Naive thymus-derived CD4-positive, alpha-beta T cell (primary cell): Measurements from ENCODE around the gene TRPV6. TPM values are rescaled to one million over a fixed set of nuclear protein-coding genes. Genes with fewer than 3 reads are reported as not detected.

Source experiments
- ATAC-seq: fragments of 150-1000 bp; cut with Tn5 transposase; 2 replicates; pipeline ENCODE4 v1.10.0; 2021; ENCODE audit warnings: mild to moderate bottlenecking, moderate library complexity
- CTCF ChIA-PET: fragments of 350-600 bp; sonication (Branson Sonifier 250); formaldehyde crosslinking; loops from one replicate; lab custom pipeline; 2021; ENCODE audit warnings: antibody characterized with exemption; lab: Charles Lee
- POLR2A ChIA-PET: fragments of 350-600 bp; sonication (Branson Sonifier 250); formaldehyde crosslinking; loops from one replicate; lab custom pipeline; 2021; ENCODE audit warnings: antibody characterized with exemption, inconsistent platforms; lab: Charles Lee
- DNase-seq, 9 donors: peaks; one replicate each; pipeline versions ENCODE4 v3.0.0 to v3.0.0-alpha.2; 2020 to 2022; ENCODE audit warnings: mixed read lengths in 1 of 9
- H3K27ac ChIP-seq: one replicate; pipeline ENCODE4 v1.7.0; 2013; ENCODE audit warnings: mild to moderate bottlenecking, low read depth, low read length, moderate library complexity
- H3K27me3 ChIP-seq, 2 donors: one replicate each; pipeline ENCODE4 v1.7.0; 2013; ENCODE audit warnings: low read length in 2 of 2, mild to moderate bottlenecking in 2 of 2, moderate library complexity in 2 of 2; ENCODE audit not compliant: control insufficient read depth in 2 of 2, insufficient read depth in 2 of 2
- H3K36me3 ChIP-seq, 3 experiments: 1 replicate in 2 of 3; 2 replicates in 1 of 3; pipeline ENCODE4 v1.7.0; 2013; ENCODE audit warnings: low read length in 3 of 3, mild to moderate bottlenecking in 3 of 3, moderate library complexity in 1 of 3; ENCODE audit not compliant: insufficient read depth in 3 of 3, control insufficient read depth in 2 of 3
- H3K4me1 ChIP-seq, 2 donors: one replicate each; pipeline ENCODE4 v1.7.0; 2013; ENCODE audit warnings: low read length in 2 of 2, mild to moderate bottlenecking in 2 of 2, moderate library complexity in 1 of 2; ENCODE audit not compliant: control insufficient read depth in 2 of 2, insufficient read depth in 2 of 2
- H3K4me3 ChIP-seq: 2 replicates; pipeline ENCODE4 v1.7.0; 2013; ENCODE audit warnings: mild to moderate bottlenecking, low read length
- H3K9me3 ChIP-seq, 3 experiments: 1 replicate in 2 of 3; 2 replicates in 1 of 3; pipeline ENCODE4 v1.7.0; 2013; ENCODE audit warnings: low read length in 3 of 3; ENCODE audit not compliant: control insufficient read depth in 2 of 3
- H3K27ac Mint-ChIP-seq, 9 donors: one replicate each; pipeline ENCODE4 v1.8.0; 2020 to 2022; ENCODE audit warnings: mixed read lengths in 9 of 9, mild to moderate bottlenecking in 8 of 9, moderate library complexity in 5 of 9, inconsistent platforms in 2 of 9
- H3K27me3 Mint-ChIP-seq, 5 donors: one replicate each; pipeline ENCODE4 v1.8.0; 2021 to 2022; ENCODE audit warnings: mixed read lengths in 5 of 5, mild to moderate bottlenecking in 1 of 5
- H3K36me3 Mint-ChIP-seq, 5 donors: one replicate each; pipeline ENCODE4 v1.8.0; 2020 to 2022; ENCODE audit warnings: mixed read lengths in 5 of 5, mild to moderate bottlenecking in 3 of 5, inconsistent platforms in 1 of 5
- H3K4me1 Mint-ChIP-seq, 7 donors: one replicate each; pipeline ENCODE4 v1.8.0; 2020 to 2022; ENCODE audit warnings: mixed read lengths in 7 of 7, mild to moderate bottlenecking in 3 of 7, inconsistent platforms in 1 of 7
- H3K4me3 Mint-ChIP-seq, 10 donors: one replicate each; pipeline ENCODE4 v1.8.0; 2020 to 2022; ENCODE audit warnings: mild to moderate bottlenecking in 10 of 10, mixed read lengths in 10 of 10, moderate library complexity in 6 of 10, inconsistent platforms in 2 of 10
- H3K9me3 Mint-ChIP-seq, 11 donors: one replicate each; pipeline ENCODE4 v1.8.0; 2020 to 2022; ENCODE audit warnings: mixed read lengths in 11 of 11, mild to moderate bottlenecking in 4 of 11, inconsistent platforms in 1 of 11, moderate library complexity in 1 of 11
- intact Hi-C, 2 donors: fragments of 100-400 bp; cut with micrococcal nuclease; formaldehyde crosslinking; loops; one replicate each; pipeline ENCODE4 v1.15.1; 2023
- polyA plus RNA-seq, 2 donors: library from polyadenylated mRNA; unstranded; fragments of 300-500 nt; fragmentation: Illumina TruSeq; gene quantifications; one replicate each; pipeline ENCODE4 v1.2.3, GENCODE V29; 2021
- total RNA-seq, 6 experiments: library from RNA in 5 of 6; stranded (reverse) in 5 of 6; gene quantifications; 1 replicate in 5 of 6; 2 replicates in 1 of 6; pipeline ENCODE4 v1.2.3 and lab custom pipeline; 2021 to 2026

Gene TRPV6
- total and polyA plus RNA-seq, 7 experiments from 2014 or later: 0.05 TPM; not detected in 6

GRCh38 chr7:142927949-142928348 is 42.4 kb upstream of the TRPV6 start:
- intact Hi-C loops: no loop called here
- H3K36me3 Mint-ChIP-seq: no peaks in the 10 kb centered on the region
- no peak overlapping the region for H3K4me3 ChIP-seq
- no peak for ATAC-seq
- no peaks in the 10 kb centered on the region for H3K27me3 ChIP-seq
- ChIA-PET CTCF (no interaction called here), POLR2A (no interaction called here)
- peaks cover 0 to 7% (median 0%) of the 10 kb centered on the region in 5 donors for H3K27me3 Mint-ChIP-seq
- H3K9me3 ChIP-seq: no peaks in the 10 kb centered on the region
- no peak overlapping the region for H3K27ac Mint-ChIP-seq
- no peaks in the 10 kb centered on the region for H3K9me3 Mint-ChIP-seq
- no peaks in the 10 kb centered on the region for H3K36me3 ChIP-seq
- no peak overlapping the region for H3K4me3 Mint-ChIP-seq
- DNase-seq: no peak
- H3K27ac ChIP-seq: no peak overlapping the region
- no peaks in the 10 kb centered on the region for H3K4me1 ChIP-seq
- peaks cover 0 to 2% (median 0%) of the 10 kb centered on the region in 7 donors for H3K4me1 Mint-ChIP-seq

DNA sequence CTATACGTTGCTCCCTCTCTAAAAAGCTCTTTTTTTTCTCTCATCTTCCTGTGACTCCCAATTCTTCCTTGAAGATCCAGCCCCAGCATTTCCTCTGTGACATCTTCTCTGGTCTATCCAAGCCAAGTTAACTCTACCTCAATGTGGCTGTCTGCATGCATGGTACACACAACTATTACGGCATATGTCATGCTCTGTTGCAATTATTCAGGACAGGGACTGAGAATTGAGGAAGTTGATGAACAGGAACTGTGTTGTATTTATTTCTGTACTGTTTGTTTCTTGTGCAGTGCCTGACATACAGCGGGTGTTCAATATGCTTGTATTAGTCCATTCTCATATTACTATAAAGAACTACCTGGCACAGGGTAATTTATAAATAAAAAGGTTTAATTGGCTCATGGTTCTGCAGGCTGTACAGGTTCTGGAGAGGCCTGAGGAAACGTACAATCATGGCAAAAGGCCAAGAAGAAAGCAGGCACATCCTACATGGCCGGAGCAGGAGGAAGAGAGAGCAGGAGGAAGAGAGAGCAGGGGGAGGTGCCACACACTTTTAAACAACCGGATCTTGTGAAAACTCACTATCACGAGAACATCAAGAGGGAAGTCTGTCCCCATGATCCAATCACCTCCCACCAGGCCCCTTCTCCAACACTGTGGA is 41.7 kb upstream of the TRPV6 start:
- peaks cover 0 to 6% (median 0%) of the 10 kb centered on the region in 5 donors for H3K27me3 Mint-ChIP-seq
- H3K27ac ChIP-seq: no peak overlapping the region
- no peaks in the 10 kb centered on the region for H3K9me3 ChIP-seq
- H3K27me3 ChIP-seq: no peaks in the 10 kb centered on the region
- ChIA-PET POLR2A (no interaction called here), CTCF (no interaction called here)
- H3K9me3 Mint-ChIP-seq: no peaks in the 10 kb centered on the region
- DNase-seq (no peak), ATAC-seq (peak; percentile 76)
- no peaks in the 10 kb centered on the region for H3K36me3 Mint-ChIP-seq
- no peaks in the 10 kb centered on the region for H3K4me1 ChIP-seq
- intact Hi-C loops: no loop called here
- H3K27ac Mint-ChIP-seq: no peak overlapping the region
- H3K36me3 ChIP-seq: no peaks in the 10 kb centered on the region
- no peak overlapping the region for H3K4me3 Mint-ChIP-seq
- H3K4me1 Mint-ChIP-seq: peaks cover 0 to 2% (median 0%) of the 10 kb centered on the region in 7 donors
- H3K4me3 ChIP-seq: no peak overlapping the region

DNA sequence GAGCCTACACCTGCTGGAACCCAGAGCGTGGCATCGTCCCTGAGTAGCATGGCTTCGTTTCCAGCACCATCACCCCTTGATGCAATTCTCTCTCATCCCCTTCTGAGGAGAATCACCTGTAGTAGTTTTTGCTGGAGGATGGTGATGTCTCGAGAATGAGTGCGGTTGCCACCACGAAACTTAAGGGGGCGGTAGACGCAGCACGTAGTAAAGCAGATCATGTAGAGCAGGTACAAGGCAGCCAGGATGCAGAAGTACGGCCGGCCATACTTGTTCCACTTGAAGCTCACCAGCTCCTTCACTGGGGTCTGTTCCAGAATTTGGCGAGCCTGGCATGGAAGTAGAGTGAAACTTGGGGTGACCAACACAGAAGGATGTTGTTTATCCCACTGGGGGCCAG is 39.9 kb upstream of the TRPV6 start:
- H3K4me1 Mint-ChIP-seq: peaks cover 0 to 2% (median 0%) of the 10 kb centered on the region in 7 donors
- POLR2A ChIA-PET: no interaction called here
- no peak overlapping the region for H3K27ac Mint-ChIP-seq
- Histone ChIP-seq H3K4me1 (no peaks in the 10 kb centered on the region), H3K27ac (no peak overlapping the region), H3K36me3 (no peaks in the 10 kb centered on the region), H3K4me3 (no peak overlapping the region), H3K9me3 (no peaks in the 10 kb centered on the region), H3K27me3 (no peaks in the 10 kb centered on the region)
- CTCF ChIA-PET: no interaction called here
- no peaks in the 10 kb centered on the region for H3K9me3 Mint-ChIP-seq
- no peak overlapping the region for H3K4me3 Mint-ChIP-seq
- H3K36me3 Mint-ChIP-seq: no peaks in the 10 kb centered on the region
- DNase-seq: no peak
- peaks cover 0 to 6% (median 0%) of the 10 kb centered on the region in 5 donors for H3K27me3 Mint-ChIP-seq
- intact Hi-C loops: no loop called here
- no peak for ATAC-seq

GRCh38 chr7:142923391-142923790 is 37.8 kb upstream of the TRPV6 start:
- H3K36me3 Mint-ChIP-seq: no peaks in the 10 kb centered on the region
- no peaks in the 10 kb centered on the region for H3K9me3 Mint-ChIP-seq
- POLR2A ChIA-PET: no interaction called here
- no peak overlapping the region for H3K4me3 Mint-ChIP-seq
- no peak for DNase-seq
- Histone ChIP-seq H3K27ac (no peak overlapping the region), H3K36me3 (no peaks in the 10 kb centered on the region), H3K27me3 (no peaks in the 10 kb centered on the region), H3K4me3 (no peak overlapping the region), H3K4me1 (no peaks in the 10 kb centered on the region), H3K9me3 (no peaks in the 10 kb centered on the region)
- peaks cover 0 to 2% (median 0%) of the 10 kb centered on the region in 7 donors for H3K4me1 Mint-ChIP-seq
- no peak overlapping the region for H3K27ac Mint-ChIP-seq
- peaks cover 0 to 7% (median 3%) of the 10 kb centered on the region in 5 donors for H3K27me3 Mint-ChIP-seq
- intact Hi-C loops: no loop called here
- CTCF ChIA-PET: interaction anchor here (0.6 kb wide), 1 partner anchor 11 kb away, joined by 3 read pairs; no protein-coding TSS in a partner anchor
- ATAC-seq: no peak

DNA sequence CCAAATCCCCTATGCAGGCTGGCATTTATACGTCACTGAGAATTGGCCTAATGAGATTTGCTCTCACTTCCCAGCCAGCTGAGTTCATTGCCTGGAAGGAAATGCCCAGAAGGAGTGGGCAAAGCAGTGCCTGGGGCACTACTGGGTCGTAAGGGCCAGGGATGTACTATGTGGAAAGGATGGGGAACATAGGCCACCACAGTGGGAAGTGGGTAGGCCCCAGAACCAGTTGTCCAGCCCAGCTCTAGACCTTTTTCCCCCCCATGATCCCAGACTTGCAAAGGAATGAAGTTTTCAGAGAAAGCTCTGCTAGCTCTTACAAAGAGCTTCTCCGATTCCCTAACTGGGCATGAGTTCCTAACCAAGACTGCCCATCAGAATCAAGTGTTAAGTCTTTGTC is 34.1 kb upstream of the TRPV6 start:
- Histone ChIP-seq H3K36me3 (no peaks in the 10 kb centered on the region), H3K4me3 (no peak overlapping the region), H3K27me3 (no peaks in the 10 kb centered on the region), H3K27ac (no peak overlapping the region), H3K4me1 (no peaks in the 10 kb centered on the region), H3K9me3 (no peaks in the 10 kb centered on the region)
- no peak overlapping the region for H3K27ac Mint-ChIP-seq
- no peak overlapping the region for H3K4me3 Mint-ChIP-seq
- DNase-seq: no peak
- H3K4me1 Mint-ChIP-seq: no peaks in the 10 kb centered on the region
- no peak for ATAC-seq
- intact Hi-C loops: no loop called here
- H3K9me3 Mint-ChIP-seq: no peaks in the 10 kb centered on the region
- POLR2A ChIA-PET: no interaction called here
- CTCF ChIA-PET: no interaction called here
- peaks cover 0 to 12% (median 5%) of the 10 kb centered on the region in 5 donors for H3K27me3 Mint-ChIP-seq
- no peaks in the 10 kb centered on the region for H3K36me3 Mint-ChIP-seq

- intact Hi-C loops: no loop called here
- H3K9me3 Mint-ChIP-seq: no peaks in the 10 kb centered on the region
- no peaks in the 10 kb centered on the region for H3K4me1 ChIP-seq
- no peaks in the 10 kb centered on the region for H3K27me3 ChIP-seq
- H3K9me3 ChIP-seq: no peaks in the 10 kb centered on the region
- no peak overlapping the region for H3K27ac ChIP-seq
- H3K36me3 ChIP-seq: no peaks in the 10 kb centered on the region
- peak overlapping the region in 1 of 9 donors; percentile 47 for H3K27ac Mint-ChIP-seq
- peaks cover 0 to 13% (median 6%) of the 10 kb centered on the region in 5 donors for H3K27me3 Mint-ChIP-seq
- no peak overlapping the region for H3K4me3 ChIP-seq
- DNase-seq (no peak), ATAC-seq (no peak)
- ChIA-PET CTCF (no interaction called here), POLR2A (no interaction called here)
- H3K36me3 Mint-ChIP-seq: no peaks in the 10 kb centered on the region
- H3K4me3 Mint-ChIP-seq: no peak overlapping the region
- no peaks in the 10 kb centered on the region for H3K4me1 Mint-ChIP-seq
Observed at GRCh38 chr7:142918901-142919300, 33.4 kb upstream of the TRPV6 start.

GRCh38 chr7:142917447-142917846 is 31.9 kb upstream of the TRPV6 start:
- ATAC-seq: no peak
- H3K9me3 Mint-ChIP-seq: no peaks in the 10 kb centered on the region
- Histone ChIP-seq H3K27ac (no peak overlapping the region), H3K27me3 (no peaks in the 10 kb centered on the region), H3K4me3 (no peak overlapping the region), H3K36me3 (no peaks in the 10 kb centered on the region), H3K4me1 (no peaks in the 10 kb centered on the region), H3K9me3 (no peaks in the 10 kb centered on the region)
- POLR2A ChIA-PET: no interaction called here
- H3K27me3 Mint-ChIP-seq: peaks cover 5 to 14% (median 7%) of the 10 kb centered on the region in 5 donors
- no peak for DNase-seq
- H3K27ac Mint-ChIP-seq: no peak overlapping the region
- CTCF ChIA-PET: no interaction called here
- H3K4me1 Mint-ChIP-seq: no peaks in the 10 kb centered on the region
- intact Hi-C loops: no loop called here
- no peak overlapping the region for H3K4me3 Mint-ChIP-seq
- H3K36me3 Mint-ChIP-seq: no peaks in the 10 kb centered on the region
